Measurements from ENCODE around the gene PHYH.

GRCh38 chr10:13327534-13327933, 27.7 kb upstream of the PHYH start:
- no peak for TF ChIP-seq CTCF (IDR thresholded peaks at IDR 0.05)
- no peak for TF ChIP-seq POLR2A (IDR thresholded peaks at IDR 0.05)

Data from esophagus squamous epithelium (tissue), 4 donors.